Middle frontal gyrus (tissue), 1 donor: ENCODE measurements around the gene POLR3K.
"Not testable (repeated sequence)": the region's sequence is repeated elsewhere in the genome, so short reads cannot be mapped to it uniquely, and the experiment has no call there.

Experiments
- DNase-seq: peaks from one replicate; pipeline ENCODE4 v3.0.0-alpha.2; 2015; ENCODE audit warnings: low spot score; ENCODE audit errors: extremely low spot score

POLR3K gene

DNA sequence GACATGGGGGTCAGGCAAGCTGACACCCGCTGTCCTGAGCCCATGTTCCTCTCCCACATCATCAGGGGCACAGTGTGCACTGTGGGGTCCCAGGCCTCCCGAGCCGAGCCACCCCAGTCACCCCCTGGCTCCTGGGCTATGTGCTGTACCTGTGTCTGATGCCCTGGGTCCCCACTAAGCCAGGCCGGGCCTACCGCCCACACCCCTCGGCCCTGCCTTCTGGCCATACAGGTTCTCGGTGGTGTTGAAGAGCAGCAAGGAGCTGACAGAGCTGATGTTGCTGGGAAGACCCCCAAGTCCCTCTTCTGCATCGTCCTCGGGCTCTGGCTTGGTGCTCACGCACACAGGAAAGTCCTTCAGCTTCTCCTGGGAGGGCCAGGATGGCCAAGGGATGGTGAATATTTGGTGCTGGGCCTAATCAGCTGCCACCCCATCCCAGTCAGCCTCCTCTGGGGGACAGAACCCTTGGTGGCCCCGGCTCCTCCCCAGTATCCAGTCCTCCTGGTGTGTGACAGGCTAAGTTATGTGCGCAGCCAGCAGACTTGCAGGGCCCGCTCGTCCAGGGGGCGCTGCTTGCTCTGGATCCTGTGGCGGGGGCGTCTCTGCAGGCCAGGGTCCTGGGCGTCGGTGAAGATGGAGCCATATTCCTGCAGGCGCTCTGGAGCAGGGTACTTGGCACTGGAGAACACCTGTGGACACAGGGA is 36.2 kb downstream of the POLR3K start:
- DNase-seq: not testable (repeated sequence)

DNA sequence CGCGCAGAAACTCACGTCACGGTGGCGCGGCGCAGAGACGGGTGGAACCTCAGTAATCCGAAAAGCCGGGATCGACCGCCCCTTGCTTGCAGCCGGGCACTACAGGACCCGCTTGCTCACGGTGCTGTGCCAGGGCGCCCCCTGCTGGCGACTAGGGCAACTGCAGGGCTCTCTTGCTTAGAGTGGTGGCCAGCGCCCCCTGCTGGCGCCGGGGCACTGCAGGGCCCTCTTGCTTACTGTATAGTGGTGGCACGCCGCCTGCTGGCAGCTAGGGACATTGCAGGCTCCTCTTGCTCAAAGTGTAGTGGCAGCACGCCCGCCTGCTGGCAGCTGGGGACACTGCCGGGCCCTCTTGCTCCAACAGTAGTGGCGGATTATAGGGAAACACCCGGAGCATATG is 42.6 kb downstream of the POLR3K start:
- not testable (repeated sequence) for DNase-seq

DNA sequence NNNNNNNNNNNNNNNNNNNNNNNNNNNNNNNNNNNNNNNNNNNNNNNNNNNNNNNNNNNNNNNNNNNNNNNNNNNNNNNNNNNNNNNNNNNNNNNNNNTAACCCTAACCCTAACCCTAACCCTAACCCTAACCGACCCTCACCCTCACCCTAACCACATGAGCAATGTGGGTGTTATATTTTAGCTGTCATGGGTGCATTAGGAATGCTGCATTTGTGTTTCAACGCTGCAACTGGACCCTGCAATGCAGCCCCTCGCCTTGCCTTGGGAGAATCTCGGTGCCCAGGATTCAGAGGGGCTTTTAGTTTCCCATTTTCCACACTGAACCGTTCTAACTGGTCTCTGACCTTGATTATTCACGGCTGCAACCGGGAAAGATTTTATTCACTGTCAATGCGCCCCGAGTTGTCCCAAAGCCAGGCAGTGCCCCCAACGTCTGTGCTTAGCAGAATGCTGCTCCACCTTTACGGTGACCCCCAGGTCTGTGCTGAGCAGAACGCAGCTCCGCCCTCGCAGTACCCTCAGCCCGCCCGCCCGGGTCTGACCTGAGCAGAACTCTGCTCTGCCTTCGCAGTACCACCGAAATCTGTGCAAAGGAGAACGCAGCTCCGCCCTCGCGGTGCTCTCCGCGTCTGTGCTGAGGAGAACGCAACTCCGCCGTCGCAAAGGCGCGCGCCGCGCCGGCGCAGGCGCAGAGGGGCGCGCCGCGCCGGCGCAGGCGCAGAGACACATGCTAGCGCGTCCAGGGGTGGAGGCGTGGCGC is 43.3 kb downstream of the POLR3K start:
- no peak for DNase-seq
